Fibroblast of skin of right biceps (primary cell): ENCODE measurements around the gene UBE4A.
A peak's percentile ranks its signal among the peaks of the same experiment; 100 is the strongest.
"Not testable (repeated sequence)": the region's sequence is repeated elsewhere in the genome, so short reads cannot be mapped to it uniquely, and the experiment has no call there.

ENCODE experiments used
- DNase-seq: peaks from one replicate; pipeline ENCODE4 v3.0.0-alpha.2; 2013

Gene UBE4A

DNA sequence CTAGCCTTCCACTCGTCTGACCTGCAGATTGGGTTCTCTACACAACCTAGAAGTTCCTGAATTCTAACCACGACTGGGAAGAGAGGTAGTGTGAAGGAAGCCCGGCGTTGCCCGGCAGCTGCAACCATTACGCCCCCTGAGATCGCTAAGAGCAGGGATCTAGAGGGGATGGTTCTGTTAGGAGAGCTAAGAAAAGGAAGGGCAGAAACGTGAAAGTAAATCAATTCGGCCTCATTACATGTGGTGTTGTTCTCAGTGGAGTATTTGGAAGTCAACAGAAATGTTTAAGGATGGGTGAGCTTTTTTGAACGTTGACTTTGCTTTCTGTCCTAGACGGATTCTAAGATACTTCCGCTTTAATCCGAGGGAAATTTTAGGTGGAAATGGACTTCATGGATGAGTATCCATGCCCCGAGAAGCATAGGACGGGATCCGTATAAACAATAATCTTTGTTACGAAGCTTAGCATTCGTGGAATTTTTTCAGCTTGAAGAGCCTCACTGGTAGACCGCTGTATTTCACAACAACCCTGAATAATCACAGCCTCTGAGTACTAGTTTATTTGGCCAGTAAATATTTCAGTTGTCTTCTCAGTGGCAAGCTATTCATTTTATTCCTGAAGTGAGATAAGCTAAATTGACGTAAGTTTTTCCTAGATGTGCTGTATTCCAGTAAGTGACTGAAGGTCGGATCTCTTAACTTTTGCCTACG lies 42.6 kb downstream of the UBE4A start:
- peak; percentile 67 for DNase-seq

- DNase-seq, result not testable (repeated sequence)
Observed at GRCh38 chr11:118402594-118402993, 43.2 kb downstream of the UBE4A start.

GRCh38 chr11:118406599-118407166 lies 47.3 kb downstream of the UBE4A start:
- no peak for DNase-seq

GRCh38 chr11:118410055-118410745 lies 50.8 kb downstream of the UBE4A start:
- no peak for DNase-seq

DNA sequence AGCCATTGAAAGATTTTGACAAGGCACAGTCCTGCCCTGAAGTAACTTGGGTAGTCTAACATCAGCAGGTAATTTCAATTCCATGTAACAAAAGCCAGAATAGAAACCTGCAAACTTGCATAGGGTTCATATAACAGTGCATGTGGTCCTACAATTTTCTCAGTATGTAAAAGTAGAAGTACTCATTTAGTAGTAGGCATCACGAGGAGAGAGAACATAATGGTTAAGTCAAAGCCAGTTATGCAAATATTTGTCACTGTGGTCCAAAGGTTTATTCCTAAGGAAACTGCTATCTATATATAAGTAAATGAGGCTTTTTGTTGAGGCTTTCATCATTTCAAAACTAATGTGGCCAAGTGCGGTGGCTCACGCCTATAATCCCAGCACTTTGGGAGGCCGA lies 52.1 kb downstream of the UBE4A start:
- DNase-seq, result no peak

GRCh38 chr11:118412921-118413320 lies 53.5 kb downstream of the UBE4A start:
- no peak for DNase-seq

DNA sequence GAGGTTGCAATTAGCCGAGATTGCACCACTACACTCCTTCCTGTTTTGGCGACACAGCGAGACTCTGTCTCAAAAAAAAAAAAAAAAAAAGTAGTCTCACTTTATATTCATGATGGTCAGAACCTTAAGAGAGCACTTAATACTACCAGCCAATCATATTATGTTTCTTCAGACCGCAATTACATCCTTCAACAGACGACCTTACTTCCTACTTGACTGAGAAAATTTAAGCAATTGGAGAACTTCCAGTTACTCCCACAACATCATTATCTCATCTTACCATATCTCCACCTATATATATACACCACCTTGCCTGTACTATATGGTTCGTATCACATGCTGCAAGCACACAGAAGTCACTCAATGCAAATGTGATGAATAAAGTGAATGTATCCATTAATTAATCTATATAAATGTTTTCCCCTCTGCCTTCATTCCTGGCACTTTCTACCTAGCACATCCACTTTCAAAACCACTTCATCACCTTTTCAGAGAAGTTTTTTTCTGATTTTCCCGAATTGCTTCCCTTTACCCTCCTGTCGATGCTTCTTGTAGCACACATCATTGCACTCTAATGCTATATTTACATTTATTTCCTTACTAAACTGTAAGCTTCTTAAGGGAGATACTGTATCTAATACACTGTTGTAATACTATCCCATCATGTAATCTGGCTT lies 55.8 kb downstream of the UBE4A start:
- DNase-seq, result no peak

GRCh38 chr11:118415739-118416068 lies 56.3 kb downstream of the UBE4A start:
- peak; percentile 92 for DNase-seq

- DNase-seq, result not testable (repeated sequence)
Observed at GRCh38 chr11:118416900-118417299, 57.5 kb downstream of the UBE4A start.

GRCh38 chr11:118417801-118418200 lies 58.4 kb downstream of the UBE4A start:
- DNase-seq, result no peak

- no peak for DNase-seq
Observed at GRCh38 chr11:118418766-118419165, 59.4 kb downstream of the UBE4A start.

DNA sequence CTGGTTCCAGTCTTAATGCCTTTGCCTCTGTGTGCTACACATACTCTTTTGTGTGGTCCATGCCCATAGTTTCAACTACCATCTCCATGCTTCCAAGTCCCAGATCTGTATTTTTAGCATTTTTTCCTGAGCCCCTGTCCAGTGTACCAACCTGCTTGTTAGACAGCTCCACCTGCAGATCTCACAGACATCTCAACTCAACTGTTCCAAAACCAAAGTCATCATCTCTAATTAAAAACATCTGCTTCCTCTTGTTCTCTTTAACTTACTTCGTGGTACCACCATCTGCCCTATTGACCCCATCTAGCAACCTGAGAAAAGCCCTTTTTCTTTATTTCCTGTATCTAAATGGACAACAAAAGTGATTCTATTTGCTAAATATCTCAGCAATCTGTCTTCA lies 68.3 kb downstream of the UBE4A start:
- DNase-seq, result no peak

- DNase-seq, result no peak
Observed at GRCh38 chr11:118430956-118431355, 71.6 kb downstream of the UBE4A start.

GRCh38 chr11:118434123-118434552 lies 74.7 kb downstream of the UBE4A start:
- peak; percentile 50 for DNase-seq

DNA sequence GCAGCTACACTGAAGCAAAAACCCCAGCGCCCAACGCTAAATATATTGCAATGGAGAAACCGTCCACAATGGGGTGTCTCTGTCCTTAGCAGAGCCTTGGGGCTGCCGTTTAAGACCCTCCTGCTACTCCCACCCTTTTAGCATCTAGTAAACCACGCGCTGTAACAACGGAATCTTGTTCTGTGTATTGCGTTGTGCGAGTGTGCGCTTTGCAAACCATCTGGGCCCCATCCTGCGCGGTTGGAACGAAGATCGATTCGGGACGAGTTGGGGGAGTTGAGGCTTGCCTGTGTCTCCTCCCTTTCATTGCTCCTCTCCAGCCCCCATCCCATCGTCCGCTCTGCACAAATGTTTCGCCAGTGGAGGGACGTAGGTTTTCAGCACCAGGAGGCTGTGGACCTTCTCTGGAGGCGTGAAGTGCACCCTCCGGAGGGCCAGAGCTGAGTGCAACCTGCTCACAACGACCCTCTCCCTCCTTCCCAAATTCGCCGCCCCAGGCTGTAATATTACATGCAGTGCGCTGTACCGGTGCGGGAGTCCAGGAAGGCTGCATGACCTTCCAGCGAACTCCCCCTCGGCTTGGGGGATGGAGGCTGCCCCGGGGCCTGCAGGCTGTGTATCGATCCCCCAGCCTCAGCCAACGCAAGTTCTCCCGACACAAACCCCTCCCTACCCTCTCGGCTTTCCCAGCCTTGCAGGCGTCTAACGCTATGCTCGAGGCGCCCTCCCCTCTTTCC lies 75.3 kb downstream of the UBE4A start:
- peak; percentile 31 for DNase-seq

GRCh38 chr11:118435290-118435892 lies 76.0 kb downstream of the UBE4A start:
- DNase-seq, result peak; percentile 58

DNA sequence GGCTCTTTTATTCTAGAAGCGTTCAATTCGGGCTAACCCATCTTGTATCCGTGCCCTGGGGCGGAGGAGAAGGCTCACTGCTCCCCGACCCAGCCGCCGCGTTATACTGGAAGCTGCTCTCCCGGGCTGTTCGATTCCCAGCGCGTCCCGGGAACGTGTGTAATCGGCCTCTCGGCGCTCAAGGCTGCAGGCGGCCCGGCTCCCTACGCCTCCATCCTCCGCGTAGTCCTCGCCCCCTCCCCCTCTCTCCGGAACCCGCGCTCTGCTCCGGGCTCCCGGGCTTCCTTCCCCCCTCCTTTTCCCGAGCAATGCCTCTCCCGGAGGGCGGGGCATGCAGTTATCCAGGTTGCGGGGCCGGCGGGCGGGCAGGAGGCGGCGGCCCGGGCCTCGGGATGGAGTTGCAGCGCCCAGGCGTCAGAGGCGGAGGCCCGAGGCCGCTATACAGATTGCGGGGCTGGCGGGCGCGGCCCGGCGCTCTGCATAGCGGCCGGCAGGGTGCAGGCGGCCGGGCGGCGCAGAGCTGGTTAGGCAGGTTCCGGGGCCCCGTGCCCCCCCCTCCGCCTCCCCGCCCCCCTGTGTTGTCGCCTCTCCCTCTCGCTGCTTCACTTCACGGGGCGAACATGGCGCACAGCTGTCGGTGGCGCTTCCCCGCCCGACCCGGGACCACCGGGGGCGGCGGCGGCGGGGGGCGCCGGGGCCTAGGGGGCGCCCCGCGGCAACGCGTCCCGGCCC lies 76.7 kb downstream of the UBE4A start, which contains the start of gene KMT2A:
Gene KMT2A (plus strand): TSS at position 600 of the 732 bp plus-strand sequence. CDS start 21 bp downstream, at position 621.
- DNase-seq, result peak; percentile 99

- peak; percentile 22 for DNase-seq
Observed at GRCh38 chr11:118436639-118437207, 77.3 kb downstream of the UBE4A start.

GRCh38 chr11:118437208-118438125 lies 78.1 kb downstream of the UBE4A start:
- peak; percentile 47 for DNase-seq

DNA sequence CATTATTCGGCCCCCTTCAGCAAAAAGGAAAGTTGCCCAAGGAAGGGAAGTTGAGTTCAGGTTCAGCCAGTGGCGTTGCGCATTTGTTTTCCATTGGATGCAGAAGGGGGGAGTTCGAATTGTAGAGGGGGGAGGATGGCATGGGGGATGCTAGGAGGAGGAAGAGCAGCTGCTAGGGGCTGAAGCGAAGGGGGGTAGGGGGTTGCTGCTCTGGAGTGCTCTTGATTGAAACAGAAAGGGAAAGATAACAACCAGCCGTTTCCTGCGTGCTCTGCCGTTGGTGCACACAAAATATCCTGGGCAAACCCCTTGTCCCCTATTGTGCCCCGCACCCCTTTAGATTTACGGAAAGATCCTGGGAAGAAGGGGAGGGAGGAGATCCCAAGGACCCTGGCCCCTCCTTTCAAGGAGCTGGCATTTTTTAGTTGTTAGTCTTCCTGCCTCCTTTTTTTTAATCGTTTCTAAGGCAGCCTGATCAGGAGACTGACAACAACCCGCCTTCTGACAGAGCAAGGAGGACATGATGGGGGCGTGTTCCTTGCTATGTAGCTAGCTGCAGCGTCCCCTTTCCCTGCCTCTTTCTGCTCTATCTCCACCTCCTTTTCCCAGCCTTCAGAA lies 79.0 kb downstream of the UBE4A start:
- peak; percentile 78 for DNase-seq
